Nephron progenitor cell (in vitro differentiated cells): ENCODE data around the gene HEBP2.

Source experiments
- DNase-seq: peaks from one replicate; pipeline ENCODE4 v3.0.0; 2021
- H3K27ac Mint-ChIP-seq: 2 replicates; pipeline ENCODE4 v1.8.0; 2021; ENCODE audit warnings: mild to moderate bottlenecking, moderate library complexity, mixed read lengths
- H3K27me3 Mint-ChIP-seq: 2 replicates; pipeline ENCODE4 v1.8.0; 2021; ENCODE audit warnings: mild to moderate bottlenecking, low read depth, mixed read lengths; ENCODE audit not compliant: poor library complexity
- H3K36me3 Mint-ChIP-seq: 2 replicates; pipeline ENCODE4 v1.8.0; 2021; ENCODE audit warnings: low read depth, mixed read lengths
- H3K4me1 Mint-ChIP-seq: 2 replicates; pipeline ENCODE4 v1.8.0; 2021; ENCODE audit warnings: mixed read lengths
- H3K4me3 Mint-ChIP-seq: 2 replicates; pipeline ENCODE4 v1.8.0; 2021; ENCODE audit warnings: mild to moderate bottlenecking, moderate library complexity, mixed read lengths
- H3K9me3 Mint-ChIP-seq: 2 replicates; pipeline ENCODE4 v1.8.0; 2021; ENCODE audit warnings: mild to moderate bottlenecking, moderate library complexity, mixed read lengths
- CTCF ChIP-seq: fragments of 200-600 bp; sonication (generic); IDR thresholded peaks from 2 replicates; pipeline ENCODE4 v1.5.0; 2021; ENCODE audit warnings: antibody characterized with exemption

The HEBP2 gene

GRCh38 chr6:138430361-138431145, 26.5 kb downstream of the HEBP2 start:
- Mint-ChIP-seq H3K4me1 (peaks cover 34% of the 10 kb centered on the region), H3K4me3 (no peak overlapping the region), H3K36me3 (peaks cover 23% of the 10 kb centered on the region), H3K9me3 (no peaks in the 10 kb centered on the region), H3K27me3 (no peaks in the 10 kb centered on the region), H3K27ac (peak overlapping the region; percentile 78)
- no peak for DNase-seq
- no peak for TF ChIP-seq CTCF

- peaks cover 3% of the 10 kb centered on the region for H3K9me3 Mint-ChIP-seq
- no peak overlapping the region for H3K27ac Mint-ChIP-seq
- TF ChIP-seq CTCF = no peak
- H3K4me1 Mint-ChIP-seq = peaks cover 34% of the 10 kb centered on the region
- no peaks in the 10 kb centered on the region for H3K27me3 Mint-ChIP-seq
- H3K4me3 Mint-ChIP-seq = no peak overlapping the region
- peaks cover 29% of the 10 kb centered on the region for H3K36me3 Mint-ChIP-seq
- DNase-seq = no peak
Observed at GRCh38 chr6:138431256-138432062, 27.4 kb downstream of the HEBP2 start.

- Mint-ChIP-seq H3K27ac (no peak overlapping the region), H3K9me3 (peaks cover 3% of the 10 kb centered on the region), H3K4me1 (peaks cover 34% of the 10 kb centered on the region), H3K36me3 (peaks cover 32% of the 10 kb centered on the region), H3K4me3 (no peak overlapping the region), H3K27me3 (no peaks in the 10 kb centered on the region)
- no peak for DNase-seq
- no peak for TF ChIP-seq CTCF
Observed at GRCh38 chr6:138432063-138432356, 28.0 kb downstream of the HEBP2 start.

GRCh38 chr6:138434096-138434495, 30.1 kb downstream of the HEBP2 start:
- no peak overlapping the region for H3K4me3 Mint-ChIP-seq
- no peak for TF ChIP-seq CTCF
- peaks cover 33% of the 10 kb centered on the region for H3K4me1 Mint-ChIP-seq
- peaks cover 8% of the 10 kb centered on the region for H3K9me3 Mint-ChIP-seq
- H3K27ac Mint-ChIP-seq = no peak overlapping the region
- peaks cover 39% of the 10 kb centered on the region for H3K36me3 Mint-ChIP-seq
- no peaks in the 10 kb centered on the region for H3K27me3 Mint-ChIP-seq
- DNase-seq = no peak

- TF ChIP-seq CTCF = no peak
- DNase-seq = no peak
- peaks cover 8% of the 10 kb centered on the region for H3K9me3 Mint-ChIP-seq
- no peak overlapping the region for H3K27ac Mint-ChIP-seq
- peaks cover 25% of the 10 kb centered on the region for H3K4me1 Mint-ChIP-seq
- H3K27me3 Mint-ChIP-seq = no peaks in the 10 kb centered on the region
- peaks cover 39% of the 10 kb centered on the region for H3K36me3 Mint-ChIP-seq
- H3K4me3 Mint-ChIP-seq = no peak overlapping the region
Observed at GRCh38 chr6:138434925-138435324, 30.9 kb downstream of the HEBP2 start.
